IPS-18c (cell line): ENCODE measurements around the gene TP53I11.
A peak's percentile ranks its signal among the peaks of the same experiment; 100 is the strongest.

Experiments
- H3K4me3 ChIP-seq: 2 replicates; pipeline ENCODE4 v1.7.0; 2013; ENCODE audit warnings: low read depth, mild to moderate bottlenecking, low read length, moderate library complexity; ENCODE audit not compliant: insufficient read depth
- H3K9me3 ChIP-seq: one replicate; pipeline ENCODE4 v1.6.1; 2013; ENCODE audit warnings: mild to moderate bottlenecking, low read length, moderate library complexity; ENCODE audit not compliant: control insufficient read depth, insufficient read depth

TP53I11 gene

GRCh38 chr11:44950625-44951476 is at the start of gene TP53I11:
Gene TP53I11, minus strand, starts transcription at chr11:44950883. Its CDS starts 12,548 bp downstream, at chr11:44938335.
- Histone ChIP-seq H3K4me3 (peak within 1 kb of the TSS; percentile 81), H3K9me3 (no peaks in the 10 kb centered on the region)

GRCh38 chr11:44999068-44999467 is 48.4 kb upstream of the TP53I11 start:
- Histone ChIP-seq H3K9me3 (no peaks in the 10 kb centered on the region), H3K4me3 (no peak overlapping the region)

- no peaks in the 10 kb centered on the region for H3K9me3 ChIP-seq
- H3K4me3 ChIP-seq, result no peak overlapping the region
Observed at GRCh38 chr11:44998051-44998450, 47.4 kb upstream of the TP53I11 start.

- no peaks in the 10 kb centered on the region for H3K9me3 ChIP-seq
- H3K4me3 ChIP-seq, result no peak overlapping the region
Observed at GRCh38 chr11:44997566-44997965, 46.9 kb upstream of the TP53I11 start.

GRCh38 chr11:44994753-44995152 is 44.1 kb upstream of the TP53I11 start:
- H3K4me3 ChIP-seq, result no peak overlapping the region
- no peaks in the 10 kb centered on the region for H3K9me3 ChIP-seq

DNA sequence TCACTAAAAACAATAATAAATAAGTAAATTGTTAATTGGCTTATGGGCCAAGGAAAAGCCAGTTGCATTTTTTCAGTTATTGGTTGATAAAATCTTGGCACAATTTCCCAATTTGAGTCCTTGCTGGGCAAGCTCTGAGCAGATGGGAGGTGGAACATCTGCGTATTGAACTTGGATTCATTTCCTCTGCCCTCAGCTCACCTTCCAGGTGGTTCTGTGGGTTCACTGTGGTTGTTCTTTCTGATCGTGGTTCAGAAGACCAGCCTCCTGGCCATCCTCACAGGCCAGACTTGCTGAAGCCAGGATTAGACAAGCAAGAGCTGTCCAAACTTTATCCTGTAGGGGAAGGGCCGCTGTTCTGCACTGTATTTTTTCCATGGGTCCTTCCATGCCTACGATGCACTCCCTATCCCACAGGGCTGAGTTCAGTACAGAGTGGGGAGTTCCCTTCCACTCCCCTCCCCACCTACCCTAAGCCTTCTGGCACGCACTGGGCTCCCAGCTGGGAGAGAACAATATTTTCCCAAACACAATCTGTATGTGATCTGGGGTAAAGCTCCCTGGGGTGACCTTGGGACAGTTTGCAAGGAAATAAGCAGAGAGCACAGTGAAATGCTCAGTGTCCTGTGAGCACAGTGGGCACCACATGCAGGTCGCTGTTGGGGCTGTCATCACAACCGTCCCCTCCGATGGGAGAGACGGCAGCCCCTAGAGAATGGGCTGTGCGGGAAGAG is 43.5 kb upstream of the TP53I11 start:
- H3K9me3 ChIP-seq, result no peaks in the 10 kb centered on the region
- H3K4me3 ChIP-seq, result no peak overlapping the region

- Histone ChIP-seq H3K9me3 (no peaks in the 10 kb centered on the region), H3K4me3 (no peak overlapping the region)
Observed at GRCh38 chr11:44992774-44993173, 42.1 kb upstream of the TP53I11 start.

- no peaks in the 10 kb centered on the region for H3K9me3 ChIP-seq
- H3K4me3 ChIP-seq, result no peak overlapping the region
Observed at GRCh38 chr11:44992181-44992582, 41.5 kb upstream of the TP53I11 start.

DNA sequence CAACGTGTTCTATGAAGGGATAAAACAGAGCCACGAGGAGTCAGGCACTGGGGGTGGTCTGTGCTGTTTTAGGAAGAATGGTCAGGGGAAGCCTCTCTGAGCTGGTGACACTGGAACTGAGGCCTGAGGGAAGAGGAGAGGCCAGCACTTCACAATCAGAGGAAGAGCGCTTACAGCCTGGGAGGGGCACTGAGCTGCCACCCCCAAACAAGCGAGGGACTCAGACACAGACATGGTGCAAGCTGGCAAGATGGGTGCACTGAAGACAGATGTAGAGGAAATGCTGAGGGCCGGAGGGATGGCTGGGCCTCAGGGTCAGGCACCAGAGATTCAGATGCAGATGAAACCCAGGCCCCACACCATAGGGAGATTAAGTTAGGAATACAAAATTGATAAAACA is 40.0 kb upstream of the TP53I11 start:
- H3K9me3 ChIP-seq, result no peaks in the 10 kb centered on the region
- no peak overlapping the region for H3K4me3 ChIP-seq

- no peaks in the 10 kb centered on the region for H3K9me3 ChIP-seq
- H3K4me3 ChIP-seq, result no peak overlapping the region
Observed at GRCh38 chr11:44989831-44990566, 39.3 kb upstream of the TP53I11 start.

- Histone ChIP-seq H3K4me3 (no peak overlapping the region), H3K9me3 (no peaks in the 10 kb centered on the region)
Observed at GRCh38 chr11:44988981-44989635, 38.4 kb upstream of the TP53I11 start.

- Histone ChIP-seq H3K9me3 (no peaks in the 10 kb centered on the region), H3K4me3 (no peak overlapping the region)
Observed at GRCh38 chr11:44988111-44988510, 37.4 kb upstream of the TP53I11 start.

- no peaks in the 10 kb centered on the region for H3K9me3 ChIP-seq
Observed at GRCh38 chr11:44987506-44987905, 36.8 kb upstream of the TP53I11 start.

GRCh38 chr11:44986315-44986714 is 35.6 kb upstream of the TP53I11 start:
- no peak overlapping the region for H3K4me3 ChIP-seq
- no peaks in the 10 kb centered on the region for H3K9me3 ChIP-seq

More at GRCh38 chr11:44987506-44987905, 36.8 kb upstream of the TP53I11 start:
- H3K4me3 ChIP-seq, result no peak overlapping the region

DNA sequence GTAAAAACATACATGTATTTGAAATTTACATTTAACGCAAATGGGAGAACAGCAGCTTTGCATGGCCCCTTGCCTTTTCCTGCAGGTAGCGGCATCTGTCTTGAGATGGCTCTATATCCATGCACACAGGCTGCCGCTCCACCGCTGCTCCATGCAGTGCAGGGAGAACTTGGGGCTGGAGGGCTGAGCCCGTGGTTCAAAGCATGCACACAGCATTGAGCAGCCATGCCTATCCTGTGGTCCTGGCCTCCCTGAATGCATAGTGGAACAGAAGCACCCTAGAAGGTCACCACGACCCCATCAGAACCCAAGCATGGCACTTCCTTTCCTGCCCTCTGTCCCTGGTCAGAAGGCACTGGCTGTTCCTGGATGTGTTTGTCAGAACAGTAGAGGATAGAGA is 35.0 kb upstream of the TP53I11 start:
- Histone ChIP-seq H3K4me3 (no peak overlapping the region), H3K9me3 (peaks cover 1% of the 10 kb centered on the region)

- H3K4me3 ChIP-seq, result no peak overlapping the region
- peaks cover 2% of the 10 kb centered on the region for H3K9me3 ChIP-seq
Observed at GRCh38 chr11:44983786-44984185, 33.1 kb upstream of the TP53I11 start.

GRCh38 chr11:44982496-44983062 is 31.9 kb upstream of the TP53I11 start:
- Histone ChIP-seq H3K9me3 (peaks cover 2% of the 10 kb centered on the region), H3K4me3 (no peak overlapping the region)
